Measurements from ENCODE around the gene CACTIN.

CACTIN gene

GRCh38 chr19:3608079-3608641 lies 18.4 kb downstream of the CACTIN start:
- DNase-seq: no peak

GRCh38 chr19:3607303-3608078 lies 19.1 kb downstream of the CACTIN start:
- peak; percentile 72 for DNase-seq

- DNase-seq: peak; percentile 76
Measured at GRCh38 chr19:3606690-3607289, 19.8 kb downstream of the CACTIN start, which contains the start of gene TBXA2R. TBXA2R (minus strand) TSS chr19:3606875; CDS start chr19:3600634, 6,241 bp downstream.

GRCh38 chr19:3606174-3606689 lies 20.4 kb downstream of the CACTIN start:
- DNase-seq: no peak

- no peak for DNase-seq
Measured at GRCh38 chr19:3605770-3606169, 20.8 kb downstream of the CACTIN start.

GRCh38 chr19:3605361-3605760 lies 21.2 kb downstream of the CACTIN start:
- DNase-seq: no peak

DNA sequence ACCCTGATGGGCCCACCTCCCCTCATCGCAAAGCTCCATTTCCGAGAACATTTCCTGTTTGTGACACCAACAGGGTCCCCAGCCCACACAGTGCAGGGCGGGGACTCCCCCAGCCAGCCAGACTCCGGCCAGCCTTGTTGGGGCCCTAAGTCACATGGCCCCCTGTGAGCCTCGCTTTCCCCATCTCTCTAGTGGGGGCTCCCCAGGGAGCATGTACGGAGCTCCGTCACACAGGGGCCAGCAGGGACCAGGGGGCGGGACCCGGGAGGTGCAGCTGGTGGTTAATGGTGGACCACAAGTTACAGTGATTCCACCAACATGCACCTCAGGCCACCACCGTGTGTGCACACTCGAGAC lies 21.6 kb downstream of the CACTIN start:
- DNase-seq: no peak

GRCh38 chr19:3604227-3604986 lies 22.2 kb downstream of the CACTIN start:
- no peak for DNase-seq

GRCh38 chr19:3603121-3603811 lies 23.3 kb downstream of the CACTIN start:
- DNase-seq: no peak

DNA sequence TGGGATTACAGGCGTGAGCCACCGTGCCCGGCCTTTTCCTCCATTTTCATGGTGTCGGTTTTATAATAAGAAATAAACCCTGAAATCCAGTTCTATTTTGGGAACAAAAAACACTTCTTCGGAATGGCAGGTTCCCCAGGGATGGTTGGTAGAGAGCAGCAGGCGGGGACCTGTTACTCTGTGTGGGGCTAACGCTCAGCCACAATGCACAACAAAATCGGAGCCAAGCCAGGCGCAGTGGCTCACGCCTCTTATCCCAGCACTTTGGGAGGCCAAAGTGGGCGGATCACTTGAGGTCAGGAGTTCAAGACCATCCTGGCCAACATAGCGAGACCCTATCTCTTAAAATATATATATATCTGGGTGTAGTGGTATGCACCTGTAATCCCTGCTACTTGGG lies 25.6 kb downstream of the CACTIN start:
- no peak for DNase-seq

DNA sequence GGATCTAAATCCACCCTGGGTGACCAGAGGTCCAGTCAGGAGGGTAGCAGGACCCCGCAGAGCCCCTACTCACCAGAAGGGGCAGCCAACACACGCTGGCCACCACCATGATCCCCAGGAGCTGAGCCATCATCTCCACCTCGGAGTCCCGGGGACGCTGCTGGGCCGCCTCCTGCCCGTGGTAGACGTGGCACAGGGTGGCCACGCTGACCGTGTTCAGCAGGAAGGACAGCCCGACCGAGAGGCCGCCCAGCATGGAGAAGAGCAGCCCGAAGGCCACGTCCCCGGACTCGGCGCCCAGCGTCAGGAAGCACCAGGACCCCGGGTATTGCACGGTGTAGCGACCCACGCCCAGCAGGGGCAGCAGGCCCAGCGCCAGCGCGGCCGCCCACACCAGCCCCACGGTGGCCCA lies 26.8 kb downstream of the CACTIN start:
- no peak for DNase-seq

DNA sequence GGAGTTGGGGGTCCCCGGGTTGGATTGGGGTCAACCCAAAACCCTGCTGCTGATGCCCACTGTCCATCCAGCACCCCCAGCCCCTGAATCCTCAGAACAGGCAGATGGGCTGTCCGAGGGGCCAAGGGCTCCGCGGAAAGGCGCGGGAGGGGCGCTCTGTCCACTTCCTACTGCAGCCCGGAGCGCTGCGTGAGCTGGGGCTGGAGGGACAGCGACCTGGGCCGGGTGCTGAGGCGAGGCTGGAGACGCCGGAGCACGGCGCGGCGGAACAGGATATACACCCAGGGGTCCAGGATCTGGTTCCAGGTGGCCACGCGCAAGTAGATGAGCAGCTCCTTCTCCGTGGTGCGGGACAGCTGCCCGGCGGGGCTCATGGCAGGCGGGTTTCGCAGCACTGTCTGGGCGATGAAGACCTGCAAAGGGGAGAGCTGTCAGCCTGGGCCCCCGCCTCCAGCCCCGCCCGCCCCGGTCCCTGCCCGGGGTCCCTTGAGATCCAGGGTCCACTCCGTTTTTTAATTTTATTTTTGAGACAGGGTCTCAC lies 31.0 kb downstream of the CACTIN start:
- DNase-seq: no peak

DNA sequence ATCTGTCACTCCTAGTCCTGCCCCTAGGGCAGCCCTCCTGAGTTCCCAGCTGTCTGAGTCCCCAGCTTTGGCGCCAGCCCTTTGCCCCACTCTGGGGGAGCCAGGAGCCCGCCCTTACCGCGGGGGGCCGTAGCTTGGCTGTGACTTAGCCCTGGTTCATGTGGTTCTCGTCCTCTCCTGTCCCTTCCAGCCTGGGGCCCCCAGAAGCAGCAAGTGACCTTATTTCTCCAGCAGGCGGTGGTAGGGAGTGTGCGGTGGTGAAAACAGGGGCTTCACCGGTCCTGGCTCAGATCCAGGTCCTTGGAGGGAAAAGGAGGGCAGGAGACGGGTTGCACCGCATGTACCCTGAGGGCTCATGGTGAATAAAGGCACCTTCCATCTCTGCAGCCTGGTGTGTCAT lies 33.4 kb downstream of the CACTIN start:
- no peak for DNase-seq

- DNase-seq: no peak
Measured at GRCh38 chr19:3591876-3592613, 34.5 kb downstream of the CACTIN start.

- DNase-seq: no peak
Measured at GRCh38 chr19:3590991-3591659, 35.5 kb downstream of the CACTIN start.

DNA sequence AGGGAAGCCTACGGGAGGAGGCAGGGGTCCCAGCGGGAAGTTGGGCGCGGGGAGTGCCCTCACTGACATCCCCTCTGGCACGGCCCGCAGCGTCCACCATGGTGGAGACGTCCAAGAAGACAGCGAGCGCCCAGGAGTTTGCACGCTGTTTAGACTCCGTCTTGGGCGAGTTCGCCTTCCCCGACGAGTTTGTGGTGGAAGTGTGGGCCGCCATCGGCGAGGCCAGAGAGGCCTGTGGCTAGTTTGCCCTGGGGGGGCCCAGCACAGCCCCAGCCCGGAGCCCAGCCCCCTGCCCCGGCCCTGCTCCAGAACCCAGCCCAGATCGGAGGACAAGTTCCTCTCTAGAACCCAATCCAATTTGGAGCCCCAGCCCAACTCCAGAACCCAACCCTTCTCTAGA lies 36.6 kb downstream of the CACTIN start:
- DNase-seq: no peak

GRCh38 chr19:3589439-3589838 lies 37.2 kb downstream of the CACTIN start:
- no peak for DNase-seq

DNA sequence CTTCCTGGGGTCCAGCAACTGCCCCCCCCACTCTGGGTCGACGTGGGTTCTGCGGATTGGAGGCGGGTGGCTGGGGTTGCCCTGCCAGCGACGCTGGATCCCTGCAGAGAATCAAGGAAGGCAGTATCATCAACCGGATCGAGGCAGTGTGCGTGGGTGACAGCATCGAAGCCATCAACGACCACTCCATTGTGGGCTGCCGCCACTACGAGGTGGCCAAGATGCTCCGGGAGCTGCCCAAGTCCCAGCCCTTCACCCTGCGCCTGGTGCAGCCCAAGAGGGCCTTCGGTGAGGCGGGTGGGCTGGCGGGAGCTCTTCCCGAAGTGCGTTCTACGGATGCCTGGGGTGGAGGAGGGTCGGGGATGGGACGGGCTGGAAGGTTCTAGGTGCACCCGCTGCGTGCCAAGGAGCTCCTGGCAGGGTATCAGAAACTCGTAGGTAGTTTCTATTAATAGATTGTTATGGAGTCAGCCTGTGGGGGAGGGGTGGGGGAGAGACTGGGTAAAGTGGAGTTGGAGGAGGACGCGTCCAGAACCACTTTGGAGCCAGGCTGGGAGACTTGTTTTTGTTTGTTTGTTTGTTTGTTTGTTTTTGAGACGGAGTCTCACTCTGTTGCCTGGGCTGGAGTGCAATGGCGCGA lies 39.8 kb downstream of the CACTIN start:
- no peak for DNase-seq

DNA sequence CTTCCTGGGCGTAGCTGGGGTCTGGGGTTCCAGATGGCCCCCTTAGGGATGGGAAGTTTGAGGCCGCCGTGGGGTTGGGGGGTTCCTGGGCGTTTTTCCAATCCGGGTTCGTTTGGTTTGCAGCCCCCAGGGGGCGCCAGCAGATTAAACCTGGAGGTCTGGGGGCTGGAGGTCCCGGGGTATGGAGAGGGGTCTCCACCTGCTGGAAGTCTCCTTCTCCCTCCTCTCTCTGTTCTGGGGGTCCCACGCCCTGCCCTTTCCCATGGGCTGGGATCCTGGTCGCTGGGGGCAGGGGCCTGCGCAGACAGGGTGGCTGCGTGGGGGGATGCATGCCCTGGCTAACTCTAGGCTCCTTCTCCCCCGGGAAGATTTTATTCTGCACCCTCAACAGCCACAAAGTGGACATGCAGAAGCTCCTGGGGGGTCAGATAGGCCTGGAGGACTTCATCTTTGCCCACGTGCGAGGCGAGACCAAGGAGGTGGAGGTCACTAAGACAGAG lies 40.4 kb downstream of the CACTIN start:
- no peak for DNase-seq

All from left hindlimb (tissue), 1 donor.